GM15510 (cell line): ENCODE measurements around the gene TCERG1L.

Experiments used
- POLR2A ChIP-seq: IDR thresholded peaks from 3 replicates; pipeline ENCODE4 v1.6.1; 2011; ENCODE audit warnings: borderline replicate concordance; ENCODE audit not compliant: insufficient read length; ENCODE audit errors: extremely low read depth

The TCERG1L gene

DNA sequence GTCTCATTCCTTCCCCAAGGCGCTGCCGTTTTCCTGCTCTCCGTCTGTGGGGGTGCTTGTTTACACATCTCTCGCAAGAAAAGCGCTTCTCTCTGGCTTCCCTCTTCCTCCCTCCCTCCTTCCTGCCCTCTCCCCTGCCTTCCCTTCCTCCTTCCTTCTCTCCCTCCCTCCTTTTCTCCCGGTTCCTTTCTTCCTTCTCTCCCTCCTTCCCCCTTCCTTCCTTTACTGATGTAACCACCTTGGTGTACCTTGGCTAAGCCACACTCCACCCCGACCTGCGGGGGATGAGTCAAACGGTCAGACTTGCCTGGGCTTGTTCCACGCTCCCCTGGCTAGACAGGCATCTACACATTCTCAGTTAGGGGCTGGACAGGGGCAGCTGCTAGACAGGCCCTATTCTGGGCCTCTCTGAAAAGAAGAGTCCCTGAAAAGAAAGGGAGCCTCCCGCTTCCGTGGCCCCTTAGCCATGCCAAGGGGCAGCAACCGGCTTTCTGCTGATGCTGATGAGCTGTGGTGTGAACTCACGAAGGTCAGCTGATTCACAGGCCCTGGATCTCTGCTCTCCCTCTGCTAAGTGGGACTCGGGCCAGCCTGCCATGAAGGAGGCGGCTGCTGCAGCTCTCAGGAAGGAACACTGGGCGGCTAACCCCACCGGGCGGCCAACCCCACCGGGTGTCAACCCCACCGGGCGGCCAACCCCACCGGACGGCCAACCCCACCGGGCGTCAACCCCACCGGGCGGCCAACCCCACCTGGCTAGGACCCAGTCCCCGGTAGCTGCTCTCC is 216.8 kb downstream of the TCERG1L start:
- TF ChIP-seq POLR2A = no peak

DNA sequence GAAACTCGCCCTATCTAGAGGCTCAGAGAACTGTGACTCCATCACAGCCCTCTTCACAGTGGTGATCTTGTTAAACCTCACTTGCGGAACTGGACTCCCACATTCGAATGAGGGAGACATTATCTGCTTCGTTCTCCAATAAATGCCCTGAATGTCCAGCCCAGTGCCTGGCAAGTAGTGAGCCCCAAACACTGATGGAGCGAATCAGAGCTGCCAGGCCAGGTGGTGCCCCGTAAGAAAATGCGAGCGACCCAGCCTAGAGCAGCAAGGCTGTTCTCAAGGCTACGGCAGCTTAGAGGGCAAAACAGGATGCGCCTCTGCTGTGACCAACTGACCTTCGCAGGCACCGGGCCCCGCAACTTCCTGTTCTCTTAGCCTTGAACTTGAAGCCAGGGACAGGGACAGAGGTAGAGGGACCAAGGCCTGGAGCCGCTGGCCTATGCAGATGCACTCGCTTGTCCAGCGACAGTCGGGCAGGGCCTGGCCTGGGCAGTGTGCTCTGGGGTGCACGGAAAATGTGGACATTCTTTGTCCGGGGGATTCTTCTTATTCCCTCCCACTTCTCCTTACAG is 217.6 kb downstream of the TCERG1L start:
- TF ChIP-seq POLR2A = no peak

DNA sequence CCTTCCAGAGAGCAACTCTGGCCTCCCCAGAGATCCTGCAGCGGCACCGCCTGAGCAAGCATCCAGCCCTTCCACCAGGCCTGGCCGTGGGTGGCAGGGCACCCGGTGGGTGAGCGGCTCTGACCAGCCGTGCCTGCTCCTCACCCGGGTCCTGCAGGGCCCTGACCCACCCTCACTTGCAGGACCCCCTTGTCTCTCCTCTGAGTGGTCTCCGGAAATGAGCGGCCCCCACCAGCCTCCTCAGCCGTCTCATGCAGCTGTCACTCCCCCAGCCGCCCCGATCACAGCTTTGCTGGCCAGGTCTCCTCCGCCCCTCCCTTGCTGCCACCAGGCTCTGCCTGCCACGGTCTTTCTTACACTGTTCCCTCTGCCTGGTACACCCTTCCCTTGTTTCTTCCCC is 218.2 kb downstream of the TCERG1L start:
- no peak for TF ChIP-seq POLR2A

DNA sequence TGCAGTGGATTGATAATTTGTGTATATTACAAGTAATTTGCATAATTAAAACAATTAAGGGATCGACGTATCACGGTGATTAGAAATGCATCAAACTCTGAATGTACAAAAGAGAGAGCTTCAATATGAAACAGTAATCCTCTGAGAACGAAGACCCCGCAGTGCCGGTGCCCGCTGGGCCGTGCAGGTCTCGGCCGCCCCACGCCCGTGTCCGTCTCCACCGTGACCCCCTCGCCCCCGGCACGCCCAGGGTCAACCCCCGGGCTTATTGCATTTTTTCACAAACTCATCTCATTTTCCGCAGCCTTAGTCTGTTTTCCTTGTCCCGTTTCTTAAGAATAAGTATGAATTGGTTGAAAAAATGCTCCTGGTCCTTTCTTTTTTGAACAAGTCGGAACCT is 218.6 kb downstream of the TCERG1L start:
- TF ChIP-seq POLR2A = no peak

DNA sequence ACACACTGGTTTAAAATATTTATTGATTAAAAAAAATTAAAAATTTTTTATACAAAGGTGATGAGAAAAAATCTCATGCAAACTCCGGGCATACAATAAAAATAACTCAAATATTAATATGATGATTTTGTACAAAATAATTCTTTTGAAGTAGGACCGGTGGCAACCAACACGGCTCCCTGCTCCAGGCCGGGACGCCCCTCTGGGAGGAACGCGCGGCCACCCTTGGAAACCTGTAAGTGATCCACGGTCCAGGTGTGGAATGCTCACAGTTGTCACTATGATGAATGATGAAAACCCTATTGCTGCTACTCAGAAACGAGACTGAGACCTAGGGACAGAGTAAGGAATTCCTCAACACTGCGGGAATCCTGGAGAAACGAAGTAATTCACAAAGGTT is 219.1 kb downstream of the TCERG1L start:
- no peak for TF ChIP-seq POLR2A

- no peak for TF ChIP-seq POLR2A
Observed at GRCh38 chr10:131091682-131092081, 219.8 kb downstream of the TCERG1L start.

DNA sequence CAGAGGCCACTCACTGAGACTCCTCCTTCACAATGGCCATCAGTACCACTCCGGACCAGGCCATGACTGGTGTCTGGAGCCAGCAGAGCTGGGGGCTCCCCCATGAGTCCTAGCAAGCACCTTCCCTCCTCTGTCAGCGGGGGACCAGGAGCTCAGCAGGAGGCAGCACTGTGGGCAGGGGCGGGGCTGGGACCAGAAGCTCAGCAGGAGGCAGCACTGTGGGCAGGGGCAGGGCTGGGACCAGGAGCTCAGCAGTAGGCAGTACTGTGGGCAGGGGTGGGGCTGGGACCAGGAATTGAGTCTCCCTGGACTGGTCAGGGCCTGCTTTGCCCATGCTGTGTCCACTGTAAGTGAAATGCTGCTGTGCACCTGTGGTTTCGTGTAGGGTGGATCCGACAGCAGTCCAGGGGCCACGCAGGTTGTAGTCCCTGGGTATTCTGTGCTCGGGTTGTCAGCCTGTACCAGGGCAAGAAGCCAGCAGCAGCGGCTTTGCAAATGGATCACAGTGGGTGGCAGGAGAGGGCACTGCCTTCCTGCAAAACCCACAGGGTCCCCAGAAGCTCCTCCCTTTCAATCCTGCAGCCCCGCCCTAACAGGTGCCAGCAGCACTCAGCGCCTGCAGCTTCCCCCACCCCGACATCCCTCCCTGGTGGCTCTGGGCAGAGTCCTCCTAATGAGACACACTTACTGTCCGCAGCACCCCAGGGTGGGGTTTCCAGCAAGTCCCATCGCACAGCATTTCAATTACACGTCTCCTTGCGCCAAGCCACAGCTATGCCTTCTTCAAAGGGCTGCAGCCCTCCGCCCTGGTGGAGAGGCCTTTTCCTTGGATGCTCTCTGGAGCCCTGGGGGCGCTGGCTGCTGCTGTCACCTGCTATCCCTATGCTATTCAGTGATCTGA is 220.5 kb downstream of the TCERG1L start:
- no peak for TF ChIP-seq POLR2A

DNA sequence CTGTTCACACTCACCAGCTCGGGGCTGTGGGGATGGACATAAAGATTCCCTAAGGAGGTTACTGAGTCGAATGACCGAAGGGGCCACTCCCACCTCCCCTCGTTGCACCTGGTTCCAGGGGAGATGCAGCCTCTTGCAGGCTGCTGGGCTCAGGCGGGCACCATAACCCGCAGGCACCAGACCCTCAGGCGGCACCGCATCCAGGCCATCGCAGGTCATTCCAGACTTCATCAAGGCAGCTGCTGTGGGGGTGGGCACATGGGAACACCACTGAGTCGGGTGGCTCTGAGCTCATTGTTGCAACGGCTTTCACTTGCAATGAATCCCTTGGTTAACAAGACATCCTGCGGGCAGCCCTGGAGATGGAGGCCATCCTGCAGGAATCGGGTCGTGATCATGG is 221.7 kb downstream of the TCERG1L start:
- TF ChIP-seq POLR2A = no peak

- TF ChIP-seq POLR2A = no peak
Observed at GRCh38 chr10:131089150-131089549, 222.4 kb downstream of the TCERG1L start.

- TF ChIP-seq POLR2A = no peak
Observed at GRCh38 chr10:131088619-131089018, 222.9 kb downstream of the TCERG1L start.

GRCh38 chr10:131087464-131088215 is 223.9 kb downstream of the TCERG1L start:
- TF ChIP-seq POLR2A = no peak

- no peak for TF ChIP-seq POLR2A
Observed at GRCh38 chr10:131086511-131086910, 225.0 kb downstream of the TCERG1L start.

- TF ChIP-seq POLR2A = no peak
Observed at GRCh38 chr10:131086094-131086493, 225.4 kb downstream of the TCERG1L start.

DNA sequence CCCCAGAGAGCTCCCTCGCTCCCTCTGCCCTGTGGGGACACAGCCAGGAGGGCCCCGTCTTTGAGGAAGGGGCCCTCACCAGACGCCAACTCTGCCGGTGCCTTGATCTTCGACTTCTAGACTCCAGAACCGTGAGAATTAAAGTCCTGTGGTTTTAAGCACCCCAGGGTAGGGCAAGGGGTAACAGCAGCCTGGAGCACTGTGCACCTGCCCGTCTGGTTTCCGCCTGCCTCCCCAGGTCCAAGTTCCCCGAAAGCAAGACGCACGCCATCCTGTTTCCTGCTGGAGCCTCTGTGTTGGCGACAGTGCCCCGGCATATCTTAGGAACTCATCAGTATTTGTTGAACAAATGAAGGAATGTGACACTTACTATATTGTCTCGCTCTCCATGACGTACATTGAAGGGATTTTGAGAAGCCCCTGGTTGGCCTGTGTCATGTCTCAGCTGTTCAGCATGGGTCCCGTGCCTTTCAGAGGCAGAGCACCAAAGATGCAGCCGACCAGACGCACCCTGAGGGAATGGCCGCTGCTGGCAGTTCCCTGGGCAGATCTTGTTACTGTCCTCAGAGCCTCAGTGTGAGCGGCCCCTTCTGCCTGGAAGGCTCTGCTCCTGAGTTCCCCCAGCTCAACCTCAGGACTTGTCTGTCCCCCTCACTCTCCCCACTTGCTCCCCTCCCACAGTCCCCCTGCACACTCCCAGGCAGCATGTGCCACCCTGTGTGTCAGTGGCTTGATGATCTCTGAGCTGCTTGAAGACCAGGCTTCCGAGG is 226.2 kb downstream of the TCERG1L start:
- no peak for TF ChIP-seq POLR2A
